Stimulated activated CD4-positive, alpha-beta T cell treated with anti-CD3 and anti-CD28 coated beads, Interleukin-15, amount 100 ng/mL, for 48 hours (primary cell): Measurements from ENCODE around the gene SPRR4.

ENCODE experiments used
- DNase-seq, 2 donors: peaks; one replicate each; pipeline ENCODE4 v3.0.0-alpha.2; 2020; ENCODE audit warnings: low read depth in 2 of 2

Gene SPRR4, protein sequence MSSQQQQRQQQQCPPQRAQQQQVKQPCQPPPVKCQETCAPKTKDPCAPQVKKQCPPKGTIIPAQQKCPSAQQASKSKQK

DNA sequence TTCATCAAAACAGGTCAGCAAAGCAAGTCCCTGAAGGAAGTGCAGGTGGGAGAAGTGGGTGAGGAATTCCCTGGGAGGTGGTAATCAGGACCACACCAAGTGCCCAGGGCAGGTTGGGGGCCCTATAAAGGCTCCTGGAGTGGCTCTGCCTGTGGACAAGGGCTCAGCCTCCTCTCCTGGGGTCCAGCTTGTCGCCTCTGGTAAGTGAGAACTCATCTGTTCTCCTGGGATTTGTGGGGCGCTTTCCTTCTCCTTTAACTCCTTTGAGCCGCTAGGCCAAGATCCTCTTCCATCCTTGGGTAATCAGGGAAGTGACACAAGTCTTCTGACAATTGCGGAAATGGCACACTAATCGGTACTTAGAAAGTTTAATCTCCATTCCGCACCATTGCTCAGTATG, at the start of gene SPRR4:
SPRR4 (plus strand) TSS at position 154 of the 400 bp plus-strand sequence. CDS start 1,243 bp downstream, outside the sequence.
- no peak for DNase-seq

DNA sequence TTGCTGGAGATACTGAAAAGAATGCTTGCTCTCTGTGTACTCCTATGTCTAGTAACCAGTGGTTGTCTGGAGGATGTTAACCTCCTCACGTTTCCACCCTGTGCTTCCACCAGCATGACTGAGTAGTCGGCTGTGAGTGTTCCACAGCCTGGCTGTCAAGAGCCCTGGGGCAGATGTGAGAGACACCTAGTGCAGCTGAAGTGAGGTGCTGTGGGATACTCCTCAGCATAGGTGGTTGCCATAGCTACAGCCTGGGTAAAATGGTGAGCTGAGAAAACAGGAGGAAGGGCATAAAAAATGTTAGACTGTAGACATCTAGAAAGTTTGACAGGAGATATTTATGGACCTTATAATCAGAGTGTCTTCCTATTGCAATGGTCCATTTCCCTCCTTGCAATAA, 46.3 kb upstream of the SPRR4 start:
- DNase-seq, result no peak

DNA sequence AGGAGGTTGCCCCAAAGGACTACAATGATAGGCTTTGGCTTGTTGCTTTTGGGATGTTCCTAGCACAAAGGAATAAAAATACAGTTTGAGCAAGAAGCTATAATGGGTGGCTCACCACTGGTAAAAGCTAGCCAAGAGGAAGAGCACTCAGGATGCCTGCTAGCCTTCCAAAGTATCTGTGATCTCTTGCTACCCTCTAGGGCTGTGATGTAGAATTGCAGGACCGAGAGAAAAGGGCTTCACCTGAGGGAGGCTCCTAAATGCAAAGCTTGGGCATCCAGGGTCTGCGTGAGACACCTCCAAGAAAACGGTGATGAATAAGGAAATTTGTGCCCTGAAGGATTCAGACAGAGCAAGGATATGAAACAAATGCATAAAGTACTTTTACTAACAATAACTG, 44.4 kb upstream of the SPRR4 start:
- no peak for DNase-seq

DNA sequence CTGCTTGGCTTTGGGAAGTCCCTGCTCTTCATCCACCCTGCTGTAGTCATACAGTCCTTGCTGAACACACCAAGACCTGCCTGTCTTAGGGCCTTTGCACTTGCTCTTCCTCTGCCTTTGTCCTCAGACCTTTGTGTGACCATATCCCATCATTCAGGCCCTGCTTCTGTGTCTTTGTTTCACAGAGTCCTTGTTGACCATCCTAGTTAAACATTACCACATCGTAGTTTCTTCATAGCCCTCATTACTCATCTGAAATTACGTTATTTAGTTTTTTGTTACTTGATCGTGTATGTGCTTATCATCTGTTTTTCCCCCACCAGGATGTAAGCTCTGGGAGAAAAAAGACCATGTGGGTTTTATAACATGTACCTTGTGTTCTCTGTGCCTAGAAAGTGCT, 41.8 kb upstream of the SPRR4 start:
- no peak for DNase-seq

DNA sequence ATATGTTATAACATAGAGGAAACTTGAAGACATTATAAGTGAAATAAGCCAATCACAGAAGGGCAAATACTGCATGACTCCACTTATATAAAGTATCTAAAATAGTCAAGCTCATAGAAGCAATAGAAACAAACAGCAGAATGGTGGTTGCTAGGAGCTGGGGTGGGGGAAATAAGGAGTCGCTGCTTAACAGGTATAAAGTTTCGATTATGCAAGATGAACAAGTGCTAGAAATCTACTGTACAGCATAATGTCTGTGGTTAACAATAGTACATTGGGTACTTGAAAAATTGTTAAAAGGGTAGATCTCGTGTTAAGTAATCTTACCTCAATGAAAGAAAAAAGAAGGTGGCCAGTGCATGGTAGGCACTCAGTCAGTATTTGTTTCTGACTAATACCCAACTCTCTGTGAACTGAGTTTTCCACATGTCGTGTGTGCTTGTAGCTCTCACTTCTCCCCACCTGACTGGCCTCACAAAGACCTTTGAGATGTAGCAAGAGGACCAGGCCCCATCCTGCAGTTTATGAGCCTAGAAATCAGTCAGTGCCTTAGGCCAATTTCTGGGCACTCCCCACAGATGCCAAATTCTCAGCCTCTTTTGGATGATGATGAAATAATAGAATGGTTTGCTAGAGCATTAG, 38.2 kb upstream of the SPRR4 start:
- DNase-seq, result no peak

DNA sequence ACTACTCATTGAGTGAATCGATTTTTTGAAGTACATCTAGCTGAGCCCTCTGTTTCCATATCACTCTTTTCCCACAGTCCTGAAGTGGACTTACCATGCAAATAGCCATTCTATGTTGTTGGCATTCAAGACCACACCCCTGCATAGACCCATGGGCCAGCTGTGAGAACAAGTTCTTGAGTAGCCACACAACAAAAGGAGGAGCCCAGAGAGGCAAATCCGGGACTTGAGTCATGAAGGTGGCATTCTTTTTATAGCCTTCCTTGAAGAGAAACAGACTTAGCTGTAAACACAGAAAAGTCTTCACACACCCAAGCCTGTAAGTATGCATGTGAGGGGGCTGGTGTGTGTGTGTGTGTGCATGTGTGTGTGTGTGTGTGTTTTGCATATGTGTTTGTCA, 37.3 kb upstream of the SPRR4 start:
- no peak for DNase-seq

DNA sequence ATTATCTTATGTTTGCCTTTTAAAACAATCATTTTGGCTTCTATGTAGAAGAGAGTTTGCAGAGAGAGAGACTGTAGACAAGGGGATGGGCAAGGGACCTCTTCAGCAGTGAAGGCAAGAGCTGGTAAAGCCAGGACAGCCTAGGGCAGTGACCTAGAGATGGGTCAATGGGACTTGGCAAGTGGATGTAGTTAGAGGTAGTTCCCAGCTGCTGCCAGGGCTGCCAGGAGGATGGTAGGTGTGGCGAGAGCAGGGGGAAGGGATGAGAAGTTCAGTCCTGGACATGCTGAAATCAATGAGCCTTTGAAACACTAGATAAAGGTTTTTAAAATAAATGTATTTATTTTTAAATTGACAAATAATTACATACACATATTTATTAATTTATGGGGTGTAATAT, 29.8 kb upstream of the SPRR4 start:
- DNase-seq, result no peak

DNA sequence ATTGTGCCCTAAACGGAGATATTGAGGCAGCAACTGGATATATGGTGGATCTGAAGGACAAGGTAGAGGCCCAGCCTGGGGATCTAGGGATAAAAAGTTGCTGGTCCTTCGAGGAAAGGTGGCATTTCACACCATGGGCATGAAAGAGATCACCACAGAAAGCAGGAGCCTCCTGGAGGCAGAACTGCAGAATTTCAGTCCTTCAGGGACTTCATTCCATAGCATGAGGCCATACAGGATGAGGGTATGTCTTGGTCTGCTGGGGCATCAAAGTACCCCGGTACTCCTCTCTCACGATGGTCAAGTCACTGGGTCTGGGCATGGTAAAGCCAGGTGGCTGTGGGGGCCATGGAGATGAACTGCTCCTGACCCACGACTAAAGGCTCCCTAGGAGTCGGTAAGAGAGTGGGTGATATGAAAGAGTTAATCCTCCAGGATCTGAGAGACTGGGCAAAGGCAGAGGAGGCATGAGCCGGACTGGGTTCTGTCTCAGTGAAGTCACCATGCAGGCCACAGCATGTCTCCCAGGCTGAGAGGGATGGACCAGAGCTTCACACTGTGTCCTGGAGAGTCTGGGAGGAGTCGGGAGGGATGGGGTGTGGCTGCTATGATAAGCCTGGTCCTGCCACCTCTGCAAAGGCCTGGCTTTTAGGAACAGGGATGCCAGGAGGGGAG, 29.3 kb upstream of the SPRR4 start:
- DNase-seq, result no peak

DNA sequence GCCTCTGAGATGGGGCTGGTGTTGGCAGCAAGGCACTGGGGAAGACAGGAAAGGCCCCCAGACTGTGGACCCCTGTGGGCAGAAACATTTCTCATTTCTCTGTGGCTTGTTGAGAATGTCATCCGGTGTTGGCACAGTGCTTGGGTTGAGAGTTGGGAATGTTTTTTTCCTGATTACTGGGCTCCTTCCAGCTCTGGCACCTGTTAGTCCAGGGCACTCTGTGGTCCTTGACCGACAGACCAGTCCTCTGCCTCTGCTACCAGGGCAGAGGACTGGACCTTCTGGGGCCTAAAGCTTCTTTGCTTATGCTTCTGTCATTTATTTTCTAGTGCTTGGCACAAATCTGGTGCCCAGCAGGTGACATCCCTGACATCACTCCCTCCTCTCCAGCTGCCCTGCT, 28.3 kb upstream of the SPRR4 start:
- no peak for DNase-seq

DNA sequence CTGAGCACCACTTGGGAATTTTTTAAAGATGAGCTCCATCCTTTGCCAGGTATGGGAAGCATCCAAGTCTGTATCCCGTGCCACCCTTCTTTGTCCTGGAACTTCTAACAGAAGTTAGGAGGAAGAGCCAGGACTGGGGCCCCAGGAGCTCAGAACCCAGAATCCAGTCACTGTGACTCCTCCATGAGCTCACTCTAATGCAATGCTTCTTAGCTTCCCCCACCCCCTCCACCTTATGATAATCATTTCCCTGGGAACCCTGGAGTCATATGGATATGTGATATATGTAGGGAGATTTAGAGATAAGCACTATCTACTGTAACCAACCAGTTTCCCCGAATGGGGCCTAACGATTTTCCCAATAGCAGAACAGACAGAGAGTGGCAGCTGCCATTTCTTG, 24.2 kb upstream of the SPRR4 start:
- DNase-seq, result no peak

DNA sequence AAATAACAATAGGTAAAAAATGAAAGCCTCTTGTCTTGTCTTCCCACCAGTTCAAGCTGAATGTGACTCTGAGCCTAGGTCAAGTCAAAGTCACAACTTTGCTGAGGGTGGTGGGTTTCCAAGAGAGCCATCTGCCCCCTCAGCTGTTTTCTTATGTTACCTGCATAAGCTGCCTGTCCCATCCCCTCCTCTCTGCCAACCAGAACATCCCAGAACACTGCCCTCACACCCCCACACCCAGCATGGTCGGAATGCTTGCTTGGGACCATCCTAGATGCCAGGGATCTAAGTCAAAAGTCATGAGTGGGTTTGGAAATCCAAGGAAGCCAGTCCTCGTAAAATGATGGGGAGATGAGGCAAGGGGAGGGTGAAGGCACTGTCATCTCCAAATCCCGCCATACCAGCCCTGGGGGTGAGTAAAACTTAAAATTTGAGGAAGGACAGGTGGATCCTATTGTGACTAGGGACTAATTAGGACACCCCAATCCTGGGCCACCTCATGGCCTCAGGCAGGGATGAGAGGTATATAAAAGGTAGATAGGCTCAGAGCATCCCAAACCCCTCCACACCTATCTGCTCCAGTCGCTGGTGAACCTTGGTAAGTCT, 23.7 kb upstream of the SPRR4 start, which contains the start of gene SPRR5:
SPRR5 (plus strand) TSS at position 556 of the 606 bp plus-strand sequence. CDS start 1,349 bp downstream, outside the sequence.
- DNase-seq, result no peak

DNA sequence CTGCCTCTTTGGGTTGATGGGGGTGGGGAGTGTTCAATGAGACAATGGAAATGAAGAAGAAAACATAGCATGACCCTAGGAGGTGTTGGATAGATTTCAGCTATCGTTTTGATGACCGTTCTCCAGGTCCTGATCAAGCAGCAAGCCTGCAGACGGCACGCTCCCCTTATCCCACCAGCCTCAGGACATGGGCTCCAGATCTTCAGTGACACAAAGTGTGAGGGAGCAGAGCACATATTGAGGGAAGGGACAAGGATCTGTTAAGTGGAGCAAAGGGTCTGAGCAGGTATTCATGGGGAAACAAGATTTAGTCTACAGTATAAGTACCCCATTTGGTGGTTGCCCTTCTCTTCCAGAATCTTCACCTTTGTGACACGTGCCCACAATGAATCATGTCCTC, 18.7 kb upstream of the SPRR4 start:
- DNase-seq, result no peak

DNA sequence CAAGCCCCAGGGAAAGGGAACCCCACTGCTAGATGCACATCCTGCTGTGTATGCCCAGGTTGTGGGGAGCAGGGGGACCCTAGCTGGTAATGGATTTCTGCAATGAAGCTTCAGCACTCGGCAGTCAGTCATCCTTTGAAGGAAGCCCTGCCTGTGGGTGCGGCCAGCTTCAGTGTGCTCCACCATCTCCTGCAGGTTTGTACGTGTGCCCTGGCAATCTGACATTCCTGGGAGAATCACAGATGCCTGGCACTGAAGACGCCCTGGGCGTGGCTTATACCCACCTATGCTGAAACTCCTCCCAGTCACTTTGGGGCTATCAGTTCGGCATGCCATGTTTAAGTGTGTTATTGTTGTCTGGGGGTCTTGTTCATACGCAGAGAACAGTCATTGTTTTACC, 16.7 kb upstream of the SPRR4 start:
- no peak for DNase-seq

DNA sequence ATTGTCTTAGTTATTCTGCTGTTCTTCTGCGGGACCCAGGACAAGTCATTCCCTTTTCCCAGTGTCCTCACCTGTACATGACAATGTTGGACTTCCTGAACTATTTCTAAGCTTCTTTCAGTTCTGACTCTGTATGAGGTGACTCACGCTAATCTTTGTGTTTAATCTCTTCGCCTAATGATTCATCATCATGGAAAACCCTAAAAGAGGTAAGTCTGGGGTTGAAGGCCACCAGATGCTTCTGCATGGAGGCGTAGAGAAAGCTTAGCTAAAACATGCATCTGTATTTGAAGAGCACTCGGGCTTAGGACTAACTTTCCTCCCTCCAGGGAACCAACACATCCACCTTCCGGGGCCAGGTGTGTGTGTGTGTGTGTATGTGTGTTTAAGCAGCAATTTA, 16.0 kb upstream of the SPRR4 start:
- no peak for DNase-seq

DNA sequence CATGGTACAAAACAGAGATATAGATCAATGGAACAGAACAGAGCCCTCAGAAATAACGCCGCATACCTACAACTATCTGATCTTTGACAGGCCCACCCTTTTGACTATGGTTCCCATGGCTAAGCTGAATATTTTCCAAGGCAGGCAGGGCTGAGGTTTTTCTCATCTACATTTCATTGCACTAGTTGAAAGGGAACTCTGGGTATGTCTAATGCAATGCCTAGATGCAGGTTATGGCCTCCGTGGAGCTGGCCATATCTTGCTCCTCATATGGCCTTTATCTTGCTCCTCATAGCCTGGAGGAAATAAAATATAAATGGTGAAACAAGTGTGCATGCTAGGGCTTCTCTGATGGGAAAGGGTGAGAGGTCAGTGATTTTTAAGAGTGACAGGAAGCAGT, 12.9 kb upstream of the SPRR4 start:
- DNase-seq, result no peak

DNA sequence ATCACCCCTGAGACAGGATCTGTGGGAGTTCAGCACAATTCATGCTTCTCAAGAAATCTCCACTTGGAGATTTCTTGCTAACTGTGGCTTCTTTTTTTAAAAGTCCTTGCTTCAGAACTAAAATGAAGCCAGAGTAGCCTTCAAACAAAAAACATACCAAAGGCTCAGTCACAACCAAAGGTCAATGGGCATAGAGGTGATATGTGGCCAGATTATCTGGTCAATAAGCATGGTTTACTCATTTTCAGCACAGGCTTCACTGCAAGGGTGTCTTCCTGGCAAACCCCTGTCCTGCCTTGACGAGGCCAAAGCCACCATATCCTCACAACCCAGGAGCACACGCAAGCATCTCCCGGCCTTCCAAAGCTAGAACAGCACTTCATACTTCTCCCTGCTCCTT, 11.2 kb upstream of the SPRR4 start:
- no peak for DNase-seq

DNA sequence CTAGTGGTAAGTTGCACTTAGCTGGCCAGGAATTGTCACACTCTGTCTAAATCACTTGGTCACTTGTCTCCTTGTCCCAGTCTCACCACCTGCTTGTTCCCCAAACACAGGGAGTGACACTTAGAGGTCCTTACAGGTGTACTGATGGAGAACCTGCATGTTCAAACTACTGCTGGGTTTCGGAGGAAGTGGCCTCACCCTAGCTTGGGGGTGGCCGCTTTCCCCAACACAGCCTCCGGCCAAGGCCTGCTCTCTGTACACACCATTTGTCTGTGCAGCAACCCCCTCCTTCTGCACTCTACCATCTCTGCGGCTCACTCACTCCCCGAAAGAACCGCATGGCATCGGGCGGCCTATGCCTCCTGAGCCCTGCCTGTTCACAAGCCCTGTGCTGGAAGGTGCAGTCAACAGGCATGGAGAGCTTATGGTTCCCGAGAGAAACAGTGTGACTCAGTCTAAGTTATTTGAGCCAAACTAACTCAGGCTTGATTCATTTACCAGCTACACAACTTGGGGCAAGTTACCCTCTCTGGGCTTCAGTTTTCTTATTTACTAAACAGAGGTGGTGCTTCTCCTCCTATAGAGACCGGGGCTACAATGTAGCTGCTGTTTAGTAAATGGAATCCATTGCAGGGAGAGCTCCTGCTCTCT, 10.5 kb upstream of the SPRR4 start:
- DNase-seq, result no peak

DNA sequence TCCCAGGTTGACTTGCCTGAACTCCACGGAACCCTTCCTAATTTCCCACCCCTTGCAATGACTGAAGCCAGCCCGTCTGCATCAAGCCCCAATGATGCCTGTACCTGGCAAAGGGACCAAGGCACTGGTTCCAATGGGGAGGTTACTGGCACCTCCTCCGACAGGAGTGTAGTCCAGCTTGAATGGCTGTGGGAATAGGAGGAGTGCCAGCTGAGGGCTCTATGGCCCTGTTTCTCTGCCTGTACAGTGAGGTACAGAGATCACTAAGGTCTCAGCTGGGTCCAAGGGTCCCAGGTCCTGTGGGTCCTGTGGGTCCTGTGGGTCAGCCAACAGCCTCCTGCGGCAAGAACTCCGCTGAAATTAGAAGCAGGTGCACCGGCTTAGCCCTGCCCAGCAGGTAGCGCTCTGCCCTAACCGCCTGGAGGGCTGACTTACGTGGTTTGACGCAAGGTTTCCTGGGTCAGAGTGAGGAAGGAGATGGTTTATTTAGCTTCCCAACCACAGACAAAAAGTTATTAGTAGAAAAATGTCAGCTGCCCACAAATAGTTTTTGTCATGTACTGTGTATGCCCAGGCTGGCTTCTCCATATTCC, 9.9 kb upstream of the SPRR4 start:
- DNase-seq, result no peak

DNA sequence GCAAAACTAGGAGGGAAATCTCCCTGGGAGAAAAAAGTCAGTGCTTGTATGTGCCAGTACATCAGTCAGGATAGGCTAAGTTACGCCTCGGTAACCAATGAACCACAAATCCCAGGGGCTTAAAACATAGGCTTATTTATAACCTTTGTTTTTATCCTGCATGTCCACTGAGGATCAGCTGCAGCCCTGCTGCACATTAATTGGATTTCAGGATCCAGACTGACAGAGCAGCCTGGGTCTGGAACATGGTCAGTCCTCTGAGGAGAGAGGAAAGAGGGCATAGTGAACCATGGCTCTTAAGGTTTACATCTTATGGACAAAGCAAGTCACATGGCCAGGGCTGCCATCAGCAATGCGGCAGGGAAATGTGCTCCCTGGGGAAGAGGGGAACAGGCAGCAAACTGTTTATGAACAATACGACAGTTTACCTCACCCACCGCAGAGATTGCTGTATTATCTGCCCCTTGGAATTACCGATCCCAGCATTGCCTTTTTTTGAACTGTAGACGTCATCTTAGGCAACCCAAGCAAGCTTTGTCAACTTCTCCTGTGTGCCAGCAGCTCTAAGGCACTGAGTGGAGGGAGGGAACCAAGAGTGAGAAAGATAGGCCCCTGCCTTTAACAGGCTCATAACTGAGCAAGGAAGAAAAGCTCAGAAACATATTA, 9.1 kb upstream of the SPRR4 start:
- DNase-seq, result no peak

DNA sequence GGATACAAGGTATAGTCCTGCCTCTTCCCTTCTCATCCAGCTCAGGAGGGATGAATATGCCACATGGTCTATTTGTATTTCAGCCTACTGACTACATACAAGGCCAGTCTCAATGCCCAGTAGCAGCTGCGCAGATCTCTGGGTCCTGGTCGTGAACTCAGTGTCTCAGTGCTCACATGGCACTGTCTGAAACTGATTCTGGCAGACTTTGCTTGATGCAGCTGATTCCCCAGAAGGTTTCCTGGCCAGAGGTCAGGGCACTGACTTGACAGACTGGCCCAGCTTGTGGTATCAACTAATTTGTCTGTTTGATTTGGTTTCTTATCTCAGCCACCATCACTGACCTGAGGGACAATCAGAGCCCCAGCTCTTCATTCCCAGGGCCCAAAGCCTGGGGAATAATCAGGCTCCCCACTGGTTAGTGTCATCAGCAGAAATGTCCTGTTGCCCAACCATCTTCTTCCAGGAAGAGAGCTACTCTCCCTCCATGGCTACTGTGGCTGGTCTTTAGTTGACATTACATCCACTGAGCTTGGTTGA, 7.5 kb upstream of the SPRR4 start:
- DNase-seq, result no peak

DNA sequence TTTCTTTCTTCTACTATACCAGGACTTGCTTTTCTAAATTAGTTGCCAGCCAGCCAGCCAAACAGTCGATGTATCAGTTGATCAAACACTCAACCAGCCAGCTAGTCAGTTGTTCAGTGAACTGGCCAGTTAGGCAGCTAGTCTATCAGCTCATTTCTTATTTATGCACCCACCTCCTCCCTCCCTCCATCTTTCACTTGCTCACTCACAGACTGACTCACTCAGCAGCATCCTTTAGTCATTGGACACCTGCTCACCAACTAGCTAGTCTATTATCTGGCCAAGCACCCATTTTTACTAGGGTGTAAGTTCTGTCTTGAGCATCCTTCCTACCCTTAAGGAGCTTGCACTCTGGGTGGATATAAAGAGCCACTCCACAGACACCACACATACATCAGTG, 5.9 kb upstream of the SPRR4 start:
- DNase-seq, result no peak
